Measurements from ENCODE around the gene IL6R. TPM values are rescaled to one million over a fixed set of nuclear protein-coding genes. Genes with fewer than 3 reads are reported as not detected.
A peak's percentile ranks its signal among the peaks of the same experiment; 100 is the strongest.

Gene IL6R
- total RNA-seq, 2 donors from 2014 or later = 31.7 to 38.2 TPM

GRCh38 chr1:154463512-154463990 is 58.4 kb downstream of the IL6R start:
- Histone ChIP-seq H3K27ac (peak overlapping the region; percentile 39), H3K4me1 (no peaks in the 10 kb centered on the region), H3K9me3 (no peaks in the 10 kb centered on the region), H3K4me3 (no peak overlapping the region), H3K27me3 (no peaks in the 10 kb centered on the region), H3K9ac (ENCODE audit: low read depth in 2 of 2, low read length in 2 of 2) (no peak overlapping the region), H3K36me3 (no peaks in the 10 kb centered on the region)
- DNase-seq = peak; percentile 34
- TF ChIP-seq, protein P1, sequence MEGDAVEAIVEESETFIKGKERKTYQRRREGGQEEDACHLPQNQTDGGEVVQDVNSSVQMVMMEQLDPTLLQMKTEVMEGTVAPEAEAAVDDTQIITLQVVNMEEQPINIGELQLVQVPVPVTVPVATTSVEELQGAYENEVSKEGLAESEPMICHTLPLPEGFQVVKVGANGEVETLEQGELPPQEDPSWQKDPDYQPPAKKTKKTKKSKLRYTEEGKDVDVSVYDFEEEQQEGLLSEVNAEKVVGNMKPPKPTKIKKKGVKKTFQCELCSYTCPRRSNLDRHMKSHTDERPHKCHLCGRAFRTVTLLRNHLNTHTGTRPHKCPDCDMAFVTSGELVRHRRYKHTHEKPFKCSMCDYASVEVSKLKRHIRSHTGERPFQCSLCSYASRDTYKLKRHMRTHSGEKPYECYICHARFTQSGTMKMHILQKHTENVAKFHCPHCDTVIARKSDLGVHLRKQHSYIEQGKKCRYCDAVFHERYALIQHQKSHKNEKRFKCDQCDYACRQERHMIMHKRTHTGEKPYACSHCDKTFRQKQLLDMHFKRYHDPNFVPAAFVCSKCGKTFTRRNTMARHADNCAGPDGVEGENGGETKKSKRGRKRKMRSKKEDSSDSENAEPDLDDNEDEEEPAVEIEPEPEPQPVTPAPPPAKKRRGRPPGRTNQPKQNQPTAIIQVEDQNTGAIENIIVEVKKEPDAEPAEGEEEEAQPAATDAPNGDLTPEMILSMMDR (IDR thresholded peaks at IDR 0.05) = no peak
- intact Hi-C loops (cut with DNase I) = loop anchor here (10.0 kb wide), 1 partner anchor 129 kb away; no protein-coding TSS in a partner anchor

GRCh38 chr1:154465621-154466195 is 60.6 kb downstream of the IL6R start:
- Histone ChIP-seq H3K9me3 (no peaks in the 10 kb centered on the region), H3K4me3 (no peak overlapping the region), H3K27ac (no peak overlapping the region), H3K9ac (ENCODE audit: low read depth in 2 of 2, low read length in 2 of 2) (no peak overlapping the region), H3K27me3 (no peaks in the 10 kb centered on the region), H3K4me1 (no peaks in the 10 kb centered on the region), H3K36me3 (no peaks in the 10 kb centered on the region)
- no peak for DNase-seq
- intact Hi-C loops (cut with DNase I) = loop anchor here (10.0 kb wide), 1 partner anchor 131 kb away; no protein-coding TSS in a partner anchor
- TF ChIP-seq, protein P1 (IDR thresholded peaks at IDR 0.05) = no peak

DNA sequence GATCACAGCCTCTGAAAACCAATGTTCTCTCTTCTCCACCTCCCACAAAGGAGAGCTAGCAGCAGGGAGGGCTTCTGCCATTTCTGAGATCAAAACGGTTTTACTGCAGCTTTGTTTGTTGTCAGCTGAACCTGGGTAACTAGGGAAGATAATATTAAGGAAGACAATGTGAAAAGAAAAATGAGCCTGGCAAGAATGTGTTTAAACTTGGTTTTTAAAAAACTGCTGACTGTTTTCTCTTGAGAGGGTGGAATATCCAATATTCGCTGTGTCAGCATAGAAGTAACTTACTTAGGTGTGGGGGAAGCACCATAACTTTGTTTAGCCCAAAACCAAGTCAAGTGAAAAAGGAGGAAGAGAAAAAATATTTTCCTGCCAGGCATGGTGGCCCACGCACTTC is 61.1 kb downstream of the IL6R start:
- no peaks in the 10 kb centered on the region for H3K4me1 ChIP-seq
- TF ChIP-seq, protein P1 (IDR thresholded peaks at IDR 0.05) = no peak
- intact Hi-C loops (cut with DNase I) = loop anchor here (10.0 kb wide), 1 partner anchor 131 kb away; no protein-coding TSS in a partner anchor

DNA sequence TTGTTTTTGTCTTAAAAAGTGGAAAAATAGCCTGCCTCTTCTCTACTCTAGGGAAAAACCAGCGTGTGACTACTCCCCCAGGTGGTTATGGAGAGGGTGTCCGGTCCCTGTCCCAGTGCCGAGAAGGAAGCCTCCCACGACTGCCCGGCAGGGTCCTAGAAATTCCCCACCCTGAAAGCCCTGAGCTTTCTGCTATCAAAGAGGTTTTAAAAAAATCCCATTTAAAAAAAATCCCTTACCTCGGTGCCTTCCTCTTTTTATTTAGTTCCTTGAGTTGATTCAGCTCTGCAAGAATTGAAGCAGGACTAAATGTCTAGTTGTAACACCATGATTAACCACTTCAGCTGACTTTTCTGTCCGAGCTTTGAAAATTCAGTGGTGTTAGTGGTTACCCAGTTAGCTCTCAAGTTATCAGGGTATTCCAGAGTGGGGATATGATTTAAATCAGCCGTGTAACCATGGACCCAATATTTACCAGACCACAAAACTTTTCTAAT is 61.8 kb downstream of the IL6R start:
- Histone ChIP-seq H3K36me3 (no peaks in the 10 kb centered on the region), H3K4me3 (no peak overlapping the region), H3K27me3 (no peaks in the 10 kb centered on the region), H3K4me1 (no peaks in the 10 kb centered on the region), H3K9me3 (no peaks in the 10 kb centered on the region), H3K27ac (no peak overlapping the region), H3K9ac (ENCODE audit: low read depth in 2 of 2, low read length in 2 of 2) (no peak overlapping the region)
- TF ChIP-seq, protein P1 (IDR thresholded peaks at IDR 0.05) = no peak
- intact Hi-C loops (cut with DNase I) = loop anchor here (10.0 kb wide), 1 partner anchor 132 kb away; no protein-coding TSS in a partner anchor
- no peak for DNase-seq

More for the DNA sequence above, 61.1 kb downstream of the IL6R start:
- H3K27me3 ChIP-seq = no peaks in the 10 kb centered on the region
- no peak overlapping the region for H3K9ac ChIP-seq (ENCODE audit: low read depth in 2 of 2, low read length in 2 of 2)
- no peak overlapping the region for H3K4me3 ChIP-seq
- no peaks in the 10 kb centered on the region for H3K36me3 ChIP-seq
- no peak overlapping the region for H3K27ac ChIP-seq
- H3K9me3 ChIP-seq = no peaks in the 10 kb centered on the region
- no peak for DNase-seq

- intact Hi-C loops (cut with DNase I) = loop anchor here (10.0 kb wide), 1 partner anchor 133 kb away; no protein-coding TSS in a partner anchor
- Histone ChIP-seq H3K36me3 (no peaks in the 10 kb centered on the region), H3K27ac (no peak overlapping the region), H3K9me3 (no peaks in the 10 kb centered on the region), H3K27me3 (no peaks in the 10 kb centered on the region), H3K4me3 (no peak overlapping the region), H3K9ac (ENCODE audit: low read depth in 2 of 2, low read length in 2 of 2) (no peak overlapping the region), H3K4me1 (no peaks in the 10 kb centered on the region)
- TF ChIP-seq, protein P1 (IDR thresholded peaks at IDR 0.05) = no peak
- no peak for DNase-seq
Measured at GRCh38 chr1:154467434-154468102, 62.4 kb downstream of the IL6R start.
